IPS-18c (cell line): ENCODE results near the gene SOS1.
"Not testable (repeated sequence)": the region's sequence is repeated elsewhere in the genome, so short reads cannot be mapped to it uniquely, and the experiment has no call there.

Experiments used
- H3K4me3 ChIP-seq: 2 replicates; pipeline ENCODE4 v1.7.0; 2013; ENCODE audit warnings: low read depth, mild to moderate bottlenecking, low read length, moderate library complexity; ENCODE audit not compliant: insufficient read depth
- H3K9me3 ChIP-seq: one replicate; pipeline ENCODE4 v1.6.1; 2013; ENCODE audit warnings: mild to moderate bottlenecking, low read length, moderate library complexity; ENCODE audit not compliant: control insufficient read depth, insufficient read depth

Gene SOS1

GRCh38 chr2:39069890-39070465, 50.9 kb downstream of the SOS1 start:
- Histone ChIP-seq H3K4me3 (no peak overlapping the region), H3K9me3 (no peaks in the 10 kb centered on the region)

- no peaks in the 10 kb centered on the region for H3K9me3 ChIP-seq
- H3K4me3 ChIP-seq: no peak overlapping the region
Measured at GRCh38 chr2:39069136-39069515, 51.7 kb downstream of the SOS1 start.

GRCh38 chr2:39068299-39069135, 52.3 kb downstream of the SOS1 start:
- Histone ChIP-seq H3K9me3 (no peaks in the 10 kb centered on the region), H3K4me3 (no peak overlapping the region)

GRCh38 chr2:39065616-39066015, 55.2 kb downstream of the SOS1 start:
- no peak overlapping the region for H3K4me3 ChIP-seq
- no peaks in the 10 kb centered on the region for H3K9me3 ChIP-seq

GRCh38 chr2:39062320-39062719, 58.5 kb downstream of the SOS1 start:
- Histone ChIP-seq H3K4me3 (no peak overlapping the region), H3K9me3 (no peaks in the 10 kb centered on the region)

GRCh38 chr2:39061280-39061679, 59.6 kb downstream of the SOS1 start:
- Histone ChIP-seq H3K9me3 (no peaks in the 10 kb centered on the region), H3K4me3 (no peak overlapping the region)

GRCh38 chr2:39059366-39059952, 61.4 kb downstream of the SOS1 start:
- Histone ChIP-seq H3K9me3 (no peaks in the 10 kb centered on the region), H3K4me3 (no peak overlapping the region)

GRCh38 chr2:39058101-39058500, 62.8 kb downstream of the SOS1 start:
- H3K4me3 ChIP-seq: no peak overlapping the region
- no peaks in the 10 kb centered on the region for H3K9me3 ChIP-seq

GRCh38 chr2:39052665-39053064, 68.2 kb downstream of the SOS1 start:
- H3K9me3 ChIP-seq, H3K4me3 ChIP-seq: not testable (repeated sequence)

- Histone ChIP-seq H3K4me3 (no peak overlapping the region), H3K9me3 (no peaks in the 10 kb centered on the region)
Measured at GRCh38 chr2:39050109-39050508, 70.7 kb downstream of the SOS1 start.

GRCh38 chr2:39039072-39039471, 81.8 kb downstream of the SOS1 start:
- H3K4me3 ChIP-seq: no peak overlapping the region

GRCh38 chr2:39033980-39034379, 86.9 kb downstream of the SOS1 start:
- no peak overlapping the region for H3K4me3 ChIP-seq
- no peaks in the 10 kb centered on the region for H3K9me3 ChIP-seq

More at GRCh38 chr2:39039072-39039471, 81.8 kb downstream of the SOS1 start:
- no peaks in the 10 kb centered on the region for H3K9me3 ChIP-seq

GRCh38 chr2:39027421-39027820, 93.4 kb downstream of the SOS1 start:
- H3K4me3 ChIP-seq: no peak overlapping the region
- no peaks in the 10 kb centered on the region for H3K9me3 ChIP-seq

- Histone ChIP-seq H3K4me3 (no peak overlapping the region), H3K9me3 (no peaks in the 10 kb centered on the region)
Measured at GRCh38 chr2:39024833-39025232, 96.0 kb downstream of the SOS1 start.

GRCh38 chr2:39023649-39024048, 97.2 kb downstream of the SOS1 start:
- Histone ChIP-seq H3K9me3 (no peaks in the 10 kb centered on the region), H3K4me3 (no peak overlapping the region)

- Histone ChIP-seq H3K9me3 (no peaks in the 10 kb centered on the region), H3K4me3 (no peak overlapping the region)
Measured at GRCh38 chr2:39022642-39023235, 98.1 kb downstream of the SOS1 start.

GRCh38 chr2:39020383-39020782, 100.5 kb downstream of the SOS1 start:
- Histone ChIP-seq H3K4me3 (no peak overlapping the region), H3K9me3 (no peaks in the 10 kb centered on the region)

- H3K9me3 ChIP-seq: no peaks in the 10 kb centered on the region
- no peak overlapping the region for H3K4me3 ChIP-seq
Measured at GRCh38 chr2:39018638-39019037, 102.2 kb downstream of the SOS1 start.
